ENCODE measurements around the gene COX7C. TPM values are rescaled to one million over a fixed set of nuclear protein-coding genes. Genes with fewer than 3 reads are reported as not detected.
"Not testable (repeated sequence)": the region's sequence is repeated elsewhere in the genome, so short reads cannot be mapped to it uniquely, and the experiment has no call there.

COX7C gene
- total RNA-seq, 1 donor from 2014 or later: 270 TPM

DNA sequence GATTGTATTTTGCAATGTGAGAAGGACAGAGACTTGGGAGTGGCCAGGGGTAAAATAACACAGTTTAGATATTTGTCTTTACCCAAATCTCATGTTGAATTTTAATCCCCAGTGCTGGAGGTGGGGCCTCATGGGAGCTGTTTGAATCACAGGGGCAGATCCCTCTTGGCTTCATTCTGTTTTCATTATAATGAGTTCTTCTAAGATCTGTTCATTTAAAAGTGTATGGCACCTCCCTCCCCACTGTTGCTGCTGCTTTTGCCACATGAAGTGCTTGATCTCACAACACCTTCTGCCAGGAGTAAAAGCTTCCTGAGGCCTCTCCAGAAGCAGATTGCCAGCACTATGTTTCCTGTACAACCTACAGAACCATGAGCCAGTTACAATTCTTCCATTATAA lies 28.1 kb downstream of the COX7C start:
- Histone ChIP-seq H3K4me3 (no peak overlapping the region), H3K4me1 (no peaks in the 10 kb centered on the region), H3K9me3 (no peaks in the 10 kb centered on the region), H3K36me3 (no peaks in the 10 kb centered on the region), H3K27ac (no peak overlapping the region), H3K27me3 (no peaks in the 10 kb centered on the region)
- intact Hi-C loops (cut with DNase I): no loop called here
- no peak for TF ChIP-seq CTCF (IDR thresholded peaks at IDR 0.05)
- TF ChIP-seq POLR2AphosphoS5 (IDR thresholded peaks at IDR 0.05; ENCODE audit: insufficient read depth in 1 of 2, low read depth in 1 of 2): no peak
- TF ChIP-seq POLR2A (IDR thresholded peaks at IDR 0.05): no peak
- DNase-seq (ENCODE audit: extremely low spot score in 2 of 2): no peak

GRCh38 chr5:86646671-86647070 lies 28.9 kb downstream of the COX7C start:
- intact Hi-C loops (cut with DNase I): no loop called here
- no peaks in the 10 kb centered on the region for H3K36me3 ChIP-seq
- no peak for TF ChIP-seq POLR2A (IDR thresholded peaks at IDR 0.05)
- no peak for TF ChIP-seq POLR2AphosphoS5 (IDR thresholded peaks at IDR 0.05; ENCODE audit: insufficient read depth in 1 of 2, low read depth in 1 of 2)
- TF ChIP-seq CTCF (IDR thresholded peaks at IDR 0.05): no peak
- no peaks in the 10 kb centered on the region for H3K27me3 ChIP-seq
- H3K4me1 ChIP-seq: no peaks in the 10 kb centered on the region
- H3K27ac ChIP-seq: no peak overlapping the region
- H3K4me3 ChIP-seq: no peak overlapping the region
- DNase-seq (ENCODE audit: extremely low spot score in 2 of 2): no peak
- no peaks in the 10 kb centered on the region for H3K9me3 ChIP-seq

GRCh38 chr5:86649832-86650505 lies 32.2 kb downstream of the COX7C start:
- intact Hi-C loops (cut with DNase I): no loop called here
- no peak for DNase-seq (ENCODE audit: extremely low spot score in 2 of 2)
- Histone ChIP-seq H3K9me3 (no peaks in the 10 kb centered on the region), H3K36me3 (no peaks in the 10 kb centered on the region), H3K27me3 (no peaks in the 10 kb centered on the region), H3K27ac (no peak overlapping the region), H3K4me1 (no peaks in the 10 kb centered on the region), H3K4me3 (no peak overlapping the region)
- TF ChIP-seq CTCF (IDR thresholded peaks at IDR 0.05) (no peak), POLR2AphosphoS5 (IDR thresholded peaks at IDR 0.05; ENCODE audit: insufficient read depth in 1 of 2, low read depth in 1 of 2) (no peak), POLR2A (IDR thresholded peaks at IDR 0.05) (no peak)

DNA sequence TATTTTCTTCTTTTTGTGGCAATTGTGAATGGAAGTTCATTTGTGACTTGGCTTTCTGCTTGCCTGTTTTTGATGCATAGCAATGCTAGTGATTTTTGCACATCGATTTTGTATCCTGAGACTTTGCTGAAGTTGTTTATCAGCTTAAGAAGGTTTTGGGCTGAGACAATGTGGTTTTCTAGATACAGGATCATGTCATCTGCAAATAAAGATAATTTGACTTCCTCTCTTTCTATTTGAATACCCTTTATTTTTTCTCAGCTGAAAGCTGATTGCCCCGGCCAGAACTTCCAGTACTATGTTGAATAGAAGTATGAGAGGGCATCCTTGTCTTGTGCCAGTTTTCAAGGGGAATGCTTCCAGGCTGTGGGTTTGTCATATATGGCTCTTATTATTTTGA lies 43.0 kb downstream of the COX7C start:
- intact Hi-C loops (cut with DNase I); H3K36me3 ChIP-seq; H3K9me3 ChIP-seq; H3K27ac ChIP-seq; H3K4me1 ChIP-seq; DNase-seq (ENCODE audit: extremely low spot score in 2 of 2); H3K27me3 ChIP-seq; H3K4me3 ChIP-seq: not testable (repeated sequence)

DNA sequence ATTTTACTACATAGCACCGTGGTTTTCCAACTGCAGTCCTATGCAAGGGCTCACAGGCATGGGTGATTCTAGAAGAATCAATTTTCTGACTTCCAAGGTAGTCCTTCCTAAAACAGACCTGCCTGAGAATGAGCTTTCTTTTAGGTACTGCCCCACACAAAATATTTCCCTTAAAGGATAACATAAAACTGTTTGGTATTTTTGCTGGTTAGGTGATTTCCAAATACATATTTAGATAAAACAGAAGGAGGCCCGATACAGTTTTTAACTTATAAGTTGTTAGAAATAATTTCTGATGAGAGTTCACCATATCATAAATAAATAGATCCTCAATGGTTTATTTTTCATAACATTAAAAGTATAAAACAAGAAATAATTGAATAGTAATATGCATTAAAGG lies 46.4 kb downstream of the COX7C start:
- Histone ChIP-seq H3K9me3 (no peaks in the 10 kb centered on the region), H3K4me1 (no peaks in the 10 kb centered on the region), H3K27me3 (no peaks in the 10 kb centered on the region), H3K4me3 (no peak overlapping the region), H3K27ac (no peak overlapping the region), H3K36me3 (no peaks in the 10 kb centered on the region)
- intact Hi-C loops (cut with DNase I): no loop called here
- TF ChIP-seq POLR2A (IDR thresholded peaks at IDR 0.05) (no peak), POLR2AphosphoS5 (IDR thresholded peaks at IDR 0.05; ENCODE audit: insufficient read depth in 1 of 2, low read depth in 1 of 2) (no peak), CTCF (IDR thresholded peaks at IDR 0.05) (no peak)
- DNase-seq (ENCODE audit: extremely low spot score in 2 of 2): no peak

Data from vagina (tissue), 2 donors.